ENCODE results near the gene SLF1.

- no peak for TF ChIP-seq FOSB (CRISPR knock-in tag; IDR thresholded peaks at IDR 0.05)
- no peak for TF ChIP-seq RFX5 (IDR thresholded peaks at IDR 0.05)
- TF ChIP-seq, protein P1, sequence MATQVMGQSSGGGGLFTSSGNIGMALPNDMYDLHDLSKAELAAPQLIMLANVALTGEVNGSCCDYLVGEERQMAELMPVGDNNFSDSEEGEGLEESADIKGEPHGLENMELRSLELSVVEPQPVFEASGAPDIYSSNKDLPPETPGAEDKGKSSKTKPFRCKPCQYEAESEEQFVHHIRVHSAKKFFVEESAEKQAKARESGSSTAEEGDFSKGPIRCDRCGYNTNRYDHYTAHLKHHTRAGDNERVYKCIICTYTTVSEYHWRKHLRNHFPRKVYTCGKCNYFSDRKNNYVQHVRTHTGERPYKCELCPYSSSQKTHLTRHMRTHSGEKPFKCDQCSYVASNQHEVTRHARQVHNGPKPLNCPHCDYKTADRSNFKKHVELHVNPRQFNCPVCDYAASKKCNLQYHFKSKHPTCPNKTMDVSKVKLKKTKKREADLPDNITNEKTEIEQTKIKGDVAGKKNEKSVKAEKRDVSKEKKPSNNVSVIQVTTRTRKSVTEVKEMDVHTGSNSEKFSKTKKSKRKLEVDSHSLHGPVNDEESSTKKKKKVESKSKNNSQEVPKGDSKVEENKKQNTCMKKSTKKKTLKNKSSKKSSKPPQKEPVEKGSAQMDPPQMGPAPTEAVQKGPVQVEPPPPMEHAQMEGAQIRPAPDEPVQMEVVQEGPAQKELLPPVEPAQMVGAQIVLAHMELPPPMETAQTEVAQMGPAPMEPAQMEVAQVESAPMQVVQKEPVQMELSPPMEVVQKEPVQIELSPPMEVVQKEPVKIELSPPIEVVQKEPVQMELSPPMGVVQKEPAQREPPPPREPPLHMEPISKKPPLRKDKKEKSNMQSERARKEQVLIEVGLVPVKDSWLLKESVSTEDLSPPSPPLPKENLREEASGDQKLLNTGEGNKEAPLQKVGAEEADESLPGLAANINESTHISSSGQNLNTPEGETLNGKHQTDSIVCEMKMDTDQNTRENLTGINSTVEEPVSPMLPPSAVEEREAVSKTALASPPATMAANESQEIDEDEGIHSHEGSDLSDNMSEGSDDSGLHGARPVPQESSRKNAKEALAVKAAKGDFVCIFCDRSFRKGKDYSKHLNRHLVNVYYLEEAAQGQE (IDR thresholded peaks at IDR 0.05) = no peak
- no peak for TF ChIP-seq POLR2A (IDR thresholded peaks at IDR 0.05; ENCODE audit: low read length)
- TF ChIP-seq, protein P2, sequence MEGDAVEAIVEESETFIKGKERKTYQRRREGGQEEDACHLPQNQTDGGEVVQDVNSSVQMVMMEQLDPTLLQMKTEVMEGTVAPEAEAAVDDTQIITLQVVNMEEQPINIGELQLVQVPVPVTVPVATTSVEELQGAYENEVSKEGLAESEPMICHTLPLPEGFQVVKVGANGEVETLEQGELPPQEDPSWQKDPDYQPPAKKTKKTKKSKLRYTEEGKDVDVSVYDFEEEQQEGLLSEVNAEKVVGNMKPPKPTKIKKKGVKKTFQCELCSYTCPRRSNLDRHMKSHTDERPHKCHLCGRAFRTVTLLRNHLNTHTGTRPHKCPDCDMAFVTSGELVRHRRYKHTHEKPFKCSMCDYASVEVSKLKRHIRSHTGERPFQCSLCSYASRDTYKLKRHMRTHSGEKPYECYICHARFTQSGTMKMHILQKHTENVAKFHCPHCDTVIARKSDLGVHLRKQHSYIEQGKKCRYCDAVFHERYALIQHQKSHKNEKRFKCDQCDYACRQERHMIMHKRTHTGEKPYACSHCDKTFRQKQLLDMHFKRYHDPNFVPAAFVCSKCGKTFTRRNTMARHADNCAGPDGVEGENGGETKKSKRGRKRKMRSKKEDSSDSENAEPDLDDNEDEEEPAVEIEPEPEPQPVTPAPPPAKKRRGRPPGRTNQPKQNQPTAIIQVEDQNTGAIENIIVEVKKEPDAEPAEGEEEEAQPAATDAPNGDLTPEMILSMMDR (IDR thresholded peaks at IDR 0.05) = no peak
Measured at GRCh38 chr5:94698197-94698596, 79.7 kb downstream of the SLF1 start.
